ENCODE measurements around the gene ZP4.

DNA sequence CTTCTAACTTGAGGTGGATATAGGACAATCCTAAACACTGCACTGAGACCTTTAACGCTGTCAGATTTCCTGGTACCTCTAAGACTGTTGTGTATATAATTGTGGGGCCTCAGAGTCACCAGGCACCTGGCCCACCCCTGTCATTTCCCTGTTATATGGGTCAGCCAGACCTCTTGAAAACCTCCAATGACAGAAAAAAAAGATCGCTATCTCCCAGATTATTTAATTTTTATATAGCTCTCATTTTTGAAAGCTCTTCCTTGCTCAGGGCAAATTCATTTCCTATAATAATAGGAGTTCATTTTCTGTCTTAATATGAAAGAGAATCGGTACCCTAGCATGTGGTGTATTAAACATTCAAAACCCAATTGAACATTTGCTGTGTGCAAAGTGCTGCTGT lies 56.7 kb downstream of the ZP4 start:
- TF ChIP-seq BHLHE40 (IDR thresholded peaks at IDR 0.05; ENCODE audit: borderline replicate concordance) (no peak), FOXK2 (IDR thresholded peaks at IDR 0.05) (no peak), SP1 (IDR thresholded peaks at IDR 0.05) (no peak), ARNT (IDR thresholded peaks at IDR 0.05) (no peak), FOXM1 (IDR thresholded peaks at IDR 0.05; ENCODE audit: borderline replicate concordance) (no peak), FOXA1 (IDR thresholded peaks at IDR 0.05) (no peak), HDGF (IDR thresholded peaks at IDR 0.05; ENCODE audit: borderline replicate concordance) (no peak), TARDBP (IDR thresholded peaks at IDR 0.05) (no peak)

All from HEK293T (cell line).